Measurements from ENCODE around the gene CHCHD3. TPM values are rescaled to one million over a fixed set of nuclear protein-coding genes. Genes with fewer than 3 reads are reported as not detected.

CHCHD3 gene
- total RNA-seq, 8 experiments from 2014 or later: 74.5 to 122 (median 90.0) TPM

- H3K4me1 ChIP-seq (replicated peaks in 1 of 2): peaks cover 0 to 4% of the 10 kb centered on the region in 2 donors
- in situ Hi-C loops (cut with MboI; ENCODE audit: low pct_unique_long_range_greater_than_20kb in 2 of 9, low sequenced_read_pairs in 9 of 9, unreplicated experiment in 9 of 9): no loop called here
- no peak overlapping the region for H3K27ac ChIP-seq
- no peak overlapping the region for H3K4me3 ChIP-seq
- ATAC-seq (replicated peaks in 6 of 8): peak in 2 of 8 experiments; percentile 46 to 56
Measured at GRCh38 chr7:133109816-133110215, 27.9 kb upstream of the CHCHD3 start.

DNA sequence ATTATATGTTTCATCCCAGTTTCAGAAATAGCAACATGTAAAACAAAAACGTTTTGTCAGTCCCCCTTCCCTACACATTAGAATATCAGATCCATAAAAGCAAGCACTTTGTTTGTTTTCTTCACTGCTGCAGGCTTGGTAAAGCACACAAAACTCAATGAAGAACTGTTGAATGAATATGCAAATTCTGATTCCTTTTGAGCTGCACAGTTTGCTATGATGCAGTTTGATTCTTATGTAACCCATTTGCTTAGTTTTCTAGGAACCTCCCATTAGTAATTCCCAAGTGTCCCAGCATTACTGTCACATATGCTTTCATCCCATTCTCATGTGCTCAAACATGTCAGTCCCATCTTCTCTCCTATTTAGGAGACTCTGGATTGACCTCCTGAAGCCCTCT lies 26.1 kb upstream of the CHCHD3 start:
- in situ Hi-C loops (cut with MboI; ENCODE audit: low pct_unique_long_range_greater_than_20kb in 2 of 9, low sequenced_read_pairs in 9 of 9, unreplicated experiment in 9 of 9): no loop called here
- WGBS, 10 experiments: 0 to 40% (median 9%) methylated on average over 1 of the region's 1 CpG; no CpG with 5 or more reads in 4 of the 10 experiments
- Histone ChIP-seq H3K27ac (no peak overlapping the region), H3K4me1 (replicated peaks in 1 of 2) (no peaks in the 10 kb centered on the region), H3K4me3 (no peak overlapping the region)
- ATAC-seq (replicated peaks in 6 of 8): peak in 3 of 8 experiments; percentile 44 to 81 (median 69)

GRCh38 chr7:133102276-133103060 lies 20.6 kb upstream of the CHCHD3 start:
- ATAC-seq (replicated peaks in 6 of 8): no peak
- WGBS, 10 experiments: 27 to 100% (median 81%) methylated on average over 1 to 6 of the region's 6 CpGs
- in situ Hi-C loops (cut with MboI; ENCODE audit: low pct_unique_long_range_greater_than_20kb in 2 of 9, low sequenced_read_pairs in 9 of 9, unreplicated experiment in 9 of 9): no loop called here

GRCh38 chr7:133099633-133100286 lies 17.9 kb upstream of the CHCHD3 start:
- no peak overlapping the region for H3K27ac ChIP-seq
- H3K4me3 ChIP-seq: no peak overlapping the region
- in situ Hi-C loops (cut with MboI; ENCODE audit: low pct_unique_long_range_greater_than_20kb in 2 of 9, low sequenced_read_pairs in 9 of 9, unreplicated experiment in 9 of 9): no loop called here
- 20 to 100% (median 89%) methylated on average over 1 to 2 of the region's 3 CpGs; no CpG with 5 or more reads in 4 of the 10 experiments for WGBS, 10 experiments
- peak in 3 of 8 experiments; percentile 24 to 89 (median 71) for ATAC-seq (replicated peaks in 6 of 8)
- no peaks in the 10 kb centered on the region for H3K4me1 ChIP-seq (replicated peaks in 1 of 2)

More at GRCh38 chr7:133102276-133103060, 20.6 kb upstream of the CHCHD3 start:
- no peak overlapping the region for H3K4me3 ChIP-seq
- H3K27ac ChIP-seq: no peak overlapping the region
- H3K4me1 ChIP-seq (replicated peaks in 1 of 2): no peaks in the 10 kb centered on the region

DNA sequence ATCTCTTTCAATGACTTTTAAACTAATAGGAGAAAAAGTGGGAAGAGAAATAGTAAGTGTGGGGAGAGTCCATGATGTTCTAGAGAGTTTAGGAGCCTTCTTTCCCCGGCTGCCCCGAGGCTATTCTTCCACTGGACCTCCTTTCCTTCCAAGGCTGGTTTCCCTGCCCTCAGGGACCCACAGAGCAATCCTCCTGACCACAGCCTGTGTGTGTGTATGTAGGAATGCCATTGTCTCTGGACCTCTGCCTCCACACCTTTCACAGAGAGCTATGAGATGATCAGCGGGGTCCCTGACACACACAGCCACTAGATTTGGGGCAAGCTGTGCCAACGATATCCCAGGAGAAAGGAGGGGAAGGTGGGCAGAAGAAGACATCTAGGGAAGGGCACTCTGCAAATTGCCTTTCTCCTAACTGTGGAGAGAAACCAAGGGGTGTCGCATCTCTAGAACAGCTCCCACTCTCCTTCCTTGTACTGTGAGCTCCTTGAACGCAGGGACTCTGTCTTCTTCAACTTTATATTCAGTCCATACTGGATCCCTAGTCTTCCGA lies 13.3 kb upstream of the CHCHD3 start:
- no peak for ATAC-seq (replicated peaks in 6 of 8)
- in situ Hi-C loops (cut with MboI; ENCODE audit: low pct_unique_long_range_greater_than_20kb in 2 of 9, low sequenced_read_pairs in 9 of 9, unreplicated experiment in 9 of 9): no loop called here
- no peak overlapping the region for H3K27ac ChIP-seq
- H3K4me3 ChIP-seq: no peak overlapping the region
- no peaks in the 10 kb centered on the region for H3K4me1 ChIP-seq (replicated peaks in 1 of 2)
- WGBS, 10 experiments: 13 to 100% (median 76%) methylated on average over 1 to 7 of the region's 7 CpGs; no CpG with 5 or more reads in 1 of the 10 experiments

- no peak overlapping the region for H3K27ac ChIP-seq
- ATAC-seq (replicated peaks in 6 of 8): peak in 2 of 8 experiments; percentile 41 to 55
- no peaks in the 10 kb centered on the region for H3K4me1 ChIP-seq (replicated peaks in 1 of 2)
- in situ Hi-C loops (cut with MboI; ENCODE audit: low pct_unique_long_range_greater_than_20kb in 2 of 9, low sequenced_read_pairs in 9 of 9, unreplicated experiment in 9 of 9): no loop called here
- no peak overlapping the region for H3K4me3 ChIP-seq
- WGBS, 10 experiments: 44 to 100% (median 100%) methylated on average over 1 to 2 of the region's 3 CpGs; no CpG with 5 or more reads in 3 of the 10 experiments
Measured at GRCh38 chr7:133091943-133092464, 10.1 kb upstream of the CHCHD3 start.

GRCh38 chr7:133082390-133082766 lies 488 bp upstream of the CHCHD3 start:
- Histone ChIP-seq H3K27ac (no peak overlapping the region), H3K4me3 (no peak overlapping the region), H3K4me1 (replicated peaks in 1 of 2) (peaks cover 4 to 12% of the 10 kb centered on the region in 2 donors)
- no peak for ATAC-seq (replicated peaks in 6 of 8)
- in situ Hi-C loops (cut with MboI; ENCODE audit: low pct_unique_long_range_greater_than_20kb in 2 of 9, low sequenced_read_pairs in 9 of 9, unreplicated experiment in 9 of 9): no loop called here
- WGBS, 10 experiments: 60 to 100% (median 85%) methylated on average over 1 to 3 of the region's 3 CpGs; no CpG with 5 or more reads in 2 of the 10 experiments

DNA sequence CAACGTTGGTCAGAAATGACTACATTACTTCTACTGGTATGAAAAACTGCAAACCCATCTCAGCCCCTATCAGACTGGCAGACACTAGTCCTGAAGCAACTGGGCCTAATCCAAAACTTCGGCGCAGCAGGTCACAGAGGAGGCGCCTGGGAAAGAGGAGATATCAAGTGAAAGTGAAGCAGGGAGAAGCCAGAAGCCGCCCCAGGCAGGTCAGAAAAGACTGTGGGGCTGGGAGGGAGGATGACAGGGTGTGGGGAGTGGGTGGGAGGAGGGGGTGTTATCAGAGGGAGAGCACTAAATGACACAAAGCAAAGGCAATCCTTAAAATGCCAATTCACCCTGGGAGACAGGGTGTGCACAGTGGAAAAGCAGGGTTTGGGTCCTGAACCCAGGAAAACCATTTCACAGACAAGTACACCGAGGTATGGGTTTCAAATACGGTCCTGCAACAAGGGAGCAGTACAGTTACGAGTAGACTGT lies 731 bp downstream of the CHCHD3 start:
- in situ Hi-C loops (cut with MboI; ENCODE audit: low pct_unique_long_range_greater_than_20kb in 2 of 9, low sequenced_read_pairs in 9 of 9, unreplicated experiment in 9 of 9): no loop called here
- peak overlapping the region; percentile 83 to 92 for H3K27ac ChIP-seq
- 0% methylated on average over 1 to 4 of the region's 8 CpGs; no CpG with 5 or more reads in 4 of the 10 experiments for WGBS, 10 experiments
- ATAC-seq (replicated peaks in 6 of 8): peak in 3 of 8 experiments; percentile 1
- H3K4me3 ChIP-seq: peak overlapping the region; percentile 67 to 96 (median 86)
- peaks cover 4 to 12% of the 10 kb centered on the region in 2 donors for H3K4me1 ChIP-seq (replicated peaks in 1 of 2)

DNA sequence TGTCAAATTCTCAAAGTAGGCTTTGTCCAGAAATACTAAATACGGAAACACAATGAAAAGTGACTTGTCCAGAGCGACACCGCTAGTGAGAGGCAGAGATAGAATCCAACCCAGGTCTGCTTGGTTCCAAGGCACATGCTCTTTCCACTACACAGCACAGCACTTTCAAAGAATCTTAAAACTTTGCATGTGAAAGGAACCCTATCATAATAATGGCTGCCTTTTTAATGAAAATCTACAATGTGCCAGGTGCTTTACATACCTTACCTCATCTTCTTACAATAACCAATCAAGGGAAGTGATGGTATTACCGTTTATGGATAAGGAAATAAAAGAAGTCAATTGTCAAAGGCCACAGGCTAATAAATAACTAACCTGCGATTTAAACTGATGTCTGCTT lies 2.6 kb downstream of the CHCHD3 start:
- Histone ChIP-seq H3K27ac (no peak overlapping the region), H3K4me1 (replicated peaks in 1 of 2) (peaks cover 4 to 12% of the 10 kb centered on the region in 2 donors), H3K4me3 (no peak overlapping the region)
- ATAC-seq (replicated peaks in 6 of 8): no peak
- WGBS, 10 experiments: 20 to 100% (median 38%) methylated on average over 2 to 5 of the region's 5 CpGs; no CpG with 5 or more reads in 1 of the 10 experiments
- in situ Hi-C loops (cut with MboI; ENCODE audit: low pct_unique_long_range_greater_than_20kb in 2 of 9, low sequenced_read_pairs in 9 of 9, unreplicated experiment in 9 of 9): no loop called here

GRCh38 chr7:133077394-133077793 lies 4.5 kb downstream of the CHCHD3 start:
- in situ Hi-C loops (cut with MboI; ENCODE audit: low pct_unique_long_range_greater_than_20kb in 2 of 9, low sequenced_read_pairs in 9 of 9, unreplicated experiment in 9 of 9): no loop called here
- 89 to 100% (median 98%) methylated on average over 1 to 4 of the region's 4 CpGs; no CpG with 5 or more reads in 2 of the 10 experiments for WGBS, 10 experiments
- no peak overlapping the region for H3K4me3 ChIP-seq
- peaks cover 4 to 12% of the 10 kb centered on the region in 2 donors for H3K4me1 ChIP-seq (replicated peaks in 1 of 2)
- no peak overlapping the region for H3K27ac ChIP-seq
- ATAC-seq (replicated peaks in 6 of 8): no peak

GRCh38 chr7:133076142-133076541 lies 5.7 kb downstream of the CHCHD3 start:
- WGBS, 10 experiments: 71 to 100% (median 93%) methylated on average over 1 to 2 of the region's 2 CpGs; no CpG with 5 or more reads in 2 of the 10 experiments
- no peak for ATAC-seq (replicated peaks in 6 of 8)
- in situ Hi-C loops (cut with MboI; ENCODE audit: low pct_unique_long_range_greater_than_20kb in 2 of 9, low sequenced_read_pairs in 9 of 9, unreplicated experiment in 9 of 9): no loop called here

DNA sequence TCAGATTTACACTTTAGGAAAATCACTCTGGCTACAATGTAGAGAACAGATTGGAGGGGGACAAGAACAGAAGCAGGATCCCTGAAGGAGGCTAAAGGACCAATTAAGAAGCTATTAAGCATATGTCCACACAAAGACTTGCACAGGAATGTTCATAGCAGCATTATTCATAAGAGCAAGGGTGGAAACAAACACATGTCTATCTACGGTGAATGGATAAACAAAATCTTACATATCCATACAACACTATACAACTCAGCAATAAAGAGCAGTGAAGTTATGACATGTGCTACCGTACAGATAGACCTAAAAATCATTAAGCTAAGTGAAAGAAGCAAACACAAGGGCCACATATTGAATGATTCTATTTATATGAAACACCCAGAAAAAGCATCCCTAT lies 10.4 kb downstream of the CHCHD3 start:
- in situ Hi-C loops (cut with MboI; ENCODE audit: low pct_unique_long_range_greater_than_20kb in 2 of 9, low sequenced_read_pairs in 9 of 9, unreplicated experiment in 9 of 9): no loop called here
- WGBS, 10 experiments: 0 to 100% (median 89%) methylated on average over 1 to 2 of the region's 2 CpGs; no CpG with 5 or more reads in 2 of the 10 experiments
- Histone ChIP-seq H3K4me3 (no peak overlapping the region), H3K27ac (no peak overlapping the region), H3K4me1 (replicated peaks in 1 of 2) (no peaks in the 10 kb centered on the region)
- ATAC-seq (replicated peaks in 6 of 8): peak in 3 of 8 experiments; percentile 41 to 66 (median 63)

More at GRCh38 chr7:133076142-133076541, 5.7 kb downstream of the CHCHD3 start:
- H3K4me3 ChIP-seq: no peak overlapping the region
- peaks cover 4 to 12% of the 10 kb centered on the region in 2 donors for H3K4me1 ChIP-seq (replicated peaks in 1 of 2)
- no peak overlapping the region for H3K27ac ChIP-seq

DNA sequence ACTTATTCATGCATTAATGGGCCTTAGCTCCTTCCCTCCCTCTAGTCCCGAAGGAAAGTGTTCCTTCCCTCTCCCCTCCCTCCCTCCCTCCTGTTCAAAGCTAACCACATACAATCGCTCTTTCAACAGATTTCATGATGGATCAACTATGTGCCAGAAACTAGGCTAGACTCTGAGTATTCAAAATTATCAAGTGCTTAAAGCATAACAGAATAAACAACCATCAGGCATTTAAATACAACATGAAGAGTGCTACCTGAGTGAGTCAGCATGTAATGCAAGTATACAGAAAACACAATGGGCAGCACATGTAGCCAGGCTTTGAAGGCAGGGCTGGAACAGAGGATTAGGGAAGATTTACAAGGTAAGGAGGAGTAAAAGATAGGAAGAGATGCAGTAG lies 11.3 kb downstream of the CHCHD3 start:
- no peak overlapping the region for H3K27ac ChIP-seq
- in situ Hi-C loops (cut with MboI; ENCODE audit: low pct_unique_long_range_greater_than_20kb in 2 of 9, low sequenced_read_pairs in 9 of 9, unreplicated experiment in 9 of 9): no loop called here
- no peaks in the 10 kb centered on the region for H3K4me1 ChIP-seq (replicated peaks in 1 of 2)
- peak in 3 of 8 experiments; percentile 28 to 82 (median 71) for ATAC-seq (replicated peaks in 6 of 8)
- H3K4me3 ChIP-seq: no peak overlapping the region
- 0 to 80% (median 40%) methylated on average over 1 of the region's 2 CpGs; no CpG with 5 or more reads in 7 of the 10 experiments for WGBS, 10 experiments

All from motor neuron (in vitro differentiated cells).